ENCODE measurements around the gene PA2G4.

DNA sequence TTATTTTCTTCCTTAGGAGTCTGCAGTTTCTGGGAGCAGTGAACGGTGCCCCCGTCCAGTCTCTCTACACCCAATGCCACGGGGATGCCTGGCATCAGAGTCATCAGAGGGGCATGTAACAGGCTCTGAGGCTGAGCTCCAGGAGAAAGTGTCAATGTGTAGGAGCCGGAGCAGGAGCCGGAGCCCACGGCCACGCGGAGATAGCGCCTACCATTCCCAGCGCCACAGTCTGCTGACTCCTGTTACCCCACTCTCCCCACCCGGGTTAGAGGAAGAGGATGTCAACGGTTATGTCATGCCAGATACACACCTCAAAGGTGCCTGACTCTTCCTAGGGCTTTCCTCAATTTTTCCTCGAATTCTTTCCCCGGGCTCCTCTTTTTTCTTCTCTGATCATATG is 3.3 kb upstream of the PA2G4 start:
- TF ChIP-seq CTCF (optimal IDR thresholded peaks at IDR 0.05 in 1 of 3, IDR thresholded peaks at IDR 0.05 in 1 of 3, conservative IDR thresholded peaks at IDR 0.05 in 1 of 3; ENCODE audit: extremely low read depth in 1 of 3, insufficient read depth in 2 of 3, low read length in 3 of 3): no peak
- TF ChIP-seq EZH2 (IDR thresholded peaks at IDR 0.05; ENCODE audit: low read length): no peak

Data from keratinocyte (primary cell).